NCI-H187 (cell line): ENCODE results near the gene RYR2.

Experiments used
- DNase-seq, 2 experiments: peaks; one replicate each; lab custom pipeline; 2025; lab: John Stamatoyannopoulos, UW

The RYR2 gene

DNA sequence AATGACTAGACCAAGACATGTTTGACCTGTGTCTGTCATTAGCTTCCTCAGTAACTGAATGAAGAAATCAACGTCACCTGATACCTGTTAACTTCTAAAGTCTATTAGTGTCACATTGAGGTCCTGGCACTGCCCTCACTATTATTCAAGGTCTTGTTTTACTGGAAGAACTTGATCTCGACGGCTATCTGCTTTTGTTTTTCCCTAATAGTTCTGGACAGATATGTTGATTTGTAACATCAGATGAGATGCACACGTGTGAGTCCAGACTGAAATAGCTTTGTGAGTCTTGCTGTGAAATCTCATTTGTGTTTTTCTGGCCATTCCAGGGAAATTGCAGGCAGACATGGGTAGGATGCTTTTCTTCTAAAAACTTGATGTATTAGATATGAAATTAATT lies 159.2 kb downstream of the RYR2 start:
- DNase-seq = no peak

DNA sequence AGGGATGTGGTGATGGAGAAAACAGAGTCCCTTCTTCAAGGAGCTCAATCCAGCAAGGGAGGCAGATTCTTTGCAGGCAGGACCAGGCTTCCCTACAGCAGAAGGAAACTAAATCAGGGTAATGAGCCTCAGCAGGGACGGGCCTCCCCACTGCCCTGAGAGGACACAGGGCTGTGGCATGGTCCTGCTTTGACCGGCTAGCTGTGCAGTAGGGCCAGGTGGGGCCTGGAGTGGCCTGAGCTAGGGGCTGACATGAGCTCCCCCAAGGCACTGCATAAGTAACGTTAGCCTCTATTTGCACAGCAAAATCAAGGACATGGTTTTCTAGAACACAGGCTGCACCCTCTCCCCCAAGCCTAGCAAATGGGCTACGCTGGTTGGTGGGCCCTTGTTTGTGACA lies 162.9 kb downstream of the RYR2 start:
- DNase-seq = no peak

DNA sequence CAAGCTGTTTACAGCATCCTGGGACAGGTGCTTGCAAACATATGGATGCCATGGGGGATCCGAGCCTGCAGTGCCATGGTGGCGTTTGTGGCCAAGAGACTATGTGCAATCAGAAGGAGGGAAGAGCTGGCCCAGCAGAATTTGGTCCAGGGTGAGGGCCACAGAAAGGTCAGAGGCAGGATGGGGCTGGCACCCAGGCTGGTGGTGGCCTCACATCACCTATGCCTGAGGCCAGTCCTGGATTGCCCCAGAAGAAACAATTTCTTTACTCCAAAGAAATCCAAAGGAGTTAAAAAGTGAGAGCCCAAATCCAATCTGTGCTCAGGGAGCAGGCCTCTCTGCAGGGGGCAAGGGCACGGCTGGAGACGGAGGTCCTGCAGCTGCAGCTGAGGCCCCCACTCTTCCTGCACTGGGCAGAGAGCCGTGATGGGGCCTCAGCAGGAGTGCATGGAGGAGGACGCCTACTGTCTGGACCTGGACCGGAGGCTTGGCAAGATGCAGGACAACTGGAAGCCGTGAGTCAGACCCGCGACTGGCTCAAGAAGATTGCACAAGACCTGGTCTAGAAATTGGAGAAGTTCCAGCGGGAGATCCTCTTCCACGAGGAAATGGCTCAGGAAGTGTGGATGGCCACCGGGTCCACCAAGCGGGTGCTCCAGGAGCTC lies 163.5 kb downstream of the RYR2 start:
- DNase-seq = no peak

DNA sequence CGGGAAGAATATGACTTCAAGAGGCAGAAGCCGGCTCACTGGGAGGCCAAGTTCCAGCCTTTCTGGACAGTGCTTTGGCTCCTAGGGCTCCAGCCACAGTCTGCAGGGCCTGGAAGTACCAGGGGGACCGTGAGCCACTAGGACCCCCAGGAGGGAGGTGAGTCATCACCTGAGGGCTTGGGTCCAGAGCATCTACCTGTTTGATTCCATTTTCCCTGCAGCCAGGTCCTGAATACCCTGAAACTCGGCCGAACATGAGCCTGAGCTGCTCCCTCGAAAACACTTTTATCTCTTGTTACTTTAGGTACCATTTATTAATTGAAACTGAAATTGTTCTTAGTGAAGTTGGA lies 164.1 kb downstream of the RYR2 start:
- DNase-seq = no peak

DNA sequence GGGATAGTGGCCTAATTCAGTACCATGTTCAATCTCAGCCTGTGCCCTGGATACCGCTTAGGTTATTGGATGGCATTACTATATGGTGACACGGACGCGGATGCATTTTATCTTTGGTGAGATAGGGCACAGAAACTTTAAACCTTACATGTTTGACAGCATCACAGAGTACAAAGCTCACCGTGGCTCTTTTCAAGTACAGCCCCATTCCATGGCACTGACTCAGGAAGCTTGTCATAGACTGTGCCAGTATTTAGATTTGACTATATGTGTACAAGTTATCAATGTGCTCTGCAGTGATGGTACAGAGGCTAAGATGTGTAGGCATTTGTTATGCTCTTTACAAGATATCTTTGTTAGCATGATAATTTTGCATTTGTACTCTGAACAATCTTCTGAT lies 169.0 kb downstream of the RYR2 start:
- no peak for DNase-seq

DNA sequence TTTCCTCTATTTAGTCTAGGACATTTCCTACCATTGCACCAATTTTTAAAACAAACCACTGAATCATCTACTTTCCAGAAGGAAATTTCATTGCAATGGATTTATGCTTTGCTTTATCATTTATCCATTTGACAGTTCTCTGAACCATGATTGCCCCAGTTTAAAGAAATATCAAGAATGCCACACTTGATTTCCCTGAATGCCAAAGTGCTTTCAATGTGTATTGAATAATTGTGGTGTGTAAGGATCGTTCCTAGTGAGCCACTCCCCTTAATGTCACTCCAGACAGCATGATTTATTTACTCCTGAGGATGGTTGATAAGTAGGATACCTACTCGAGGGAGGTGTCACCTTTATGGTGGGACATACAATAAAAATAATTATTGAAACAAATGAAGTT lies 169.6 kb downstream of the RYR2 start:
- DNase-seq = no peak

DNA sequence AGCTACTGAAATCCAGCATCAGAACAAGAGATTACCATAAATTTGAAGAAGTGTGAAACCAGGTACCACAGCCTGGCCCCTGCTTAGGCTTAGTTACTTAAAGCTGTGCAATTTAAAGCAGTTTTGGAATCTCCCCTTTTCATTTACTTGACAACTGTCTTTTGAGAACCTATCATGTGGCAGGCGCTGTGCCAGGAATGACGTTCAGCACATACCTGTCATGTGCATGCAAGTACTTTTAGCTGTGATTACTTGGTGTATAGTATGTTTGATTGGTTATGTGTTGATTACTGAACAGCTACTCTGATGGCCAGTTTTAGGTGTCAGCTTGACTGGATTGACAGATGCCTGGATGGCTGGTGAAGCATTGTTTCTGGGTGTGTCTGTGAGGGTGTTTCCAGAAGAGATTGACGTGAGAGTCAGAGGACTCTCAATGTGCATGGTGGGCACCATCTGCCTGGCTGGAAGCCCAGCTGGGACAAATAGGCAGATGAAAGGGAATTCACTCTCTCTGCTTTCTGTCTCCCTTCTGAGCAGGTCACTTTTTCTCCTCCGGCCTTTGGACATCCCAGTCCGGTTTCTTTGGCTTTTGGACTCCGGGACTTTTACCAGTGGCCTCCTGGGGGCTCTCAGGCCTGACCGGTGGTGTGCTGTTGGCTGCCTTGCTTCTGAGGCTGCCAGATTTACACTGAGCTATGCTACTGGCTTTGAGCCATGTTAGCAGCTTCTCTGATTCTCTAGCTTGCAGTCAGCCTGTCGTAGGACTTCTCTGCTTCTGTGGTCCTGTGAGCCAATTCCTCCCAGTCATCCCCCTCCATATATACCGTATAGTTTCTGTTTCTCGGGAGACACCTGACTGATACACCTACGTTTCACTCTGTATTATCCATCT lies 178.0 kb downstream of the RYR2 start:
- DNase-seq = no peak

DNA sequence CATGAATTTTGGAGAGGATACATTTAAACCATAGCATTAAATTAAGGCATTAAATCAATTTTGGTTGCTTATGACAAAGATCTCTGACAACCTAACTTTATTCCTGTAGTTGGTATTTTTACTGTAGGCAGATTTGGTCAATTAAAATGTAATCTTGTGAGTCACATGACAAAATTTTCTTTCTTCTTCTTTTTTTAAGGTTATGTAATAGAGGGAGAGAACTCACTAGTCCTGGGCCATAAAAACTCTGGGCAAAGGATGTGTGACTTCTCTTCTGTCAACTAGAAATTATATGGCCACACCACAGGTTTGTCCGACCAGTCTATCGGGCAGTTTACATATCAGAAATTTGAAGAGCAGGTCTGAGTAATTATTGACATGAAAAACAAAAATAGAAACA lies 181.4 kb downstream of the RYR2 start:
- no peak for DNase-seq

DNA sequence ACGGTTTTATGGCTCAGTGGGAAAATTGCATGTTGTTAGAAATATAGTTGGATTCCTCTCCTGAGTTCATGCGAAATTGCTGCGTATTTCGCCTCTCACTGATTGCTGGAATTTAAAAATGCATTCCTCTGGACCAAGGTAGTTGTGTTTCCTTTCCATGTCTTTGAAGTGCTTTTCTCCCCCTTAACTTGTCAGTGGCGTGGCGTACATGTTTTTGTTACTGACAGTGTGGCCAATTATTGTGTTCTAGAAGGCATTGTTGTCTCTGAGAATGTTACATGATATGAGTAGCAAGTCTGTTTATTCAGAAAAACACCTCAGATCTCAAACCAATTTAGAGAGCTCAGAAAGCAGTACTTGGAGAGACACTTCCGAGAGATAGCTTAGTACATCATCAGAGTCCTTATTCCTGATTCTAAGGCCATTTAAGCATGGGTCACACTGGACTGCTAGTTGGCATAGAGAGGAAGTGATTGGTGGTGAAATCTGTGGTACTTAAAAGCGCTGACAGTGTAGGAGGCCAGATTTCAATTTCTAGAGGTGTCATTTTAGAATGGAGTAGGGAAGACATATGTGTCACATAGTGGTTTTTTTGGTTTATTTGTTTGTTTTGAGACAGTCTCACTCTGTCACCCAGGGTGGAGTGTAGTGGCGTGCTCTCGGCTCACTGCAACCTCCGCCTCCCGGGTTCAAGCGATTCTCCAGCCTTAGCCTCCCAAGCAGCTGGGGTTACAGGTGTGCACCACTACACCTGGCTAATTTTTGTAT lies 184.4 kb downstream of the RYR2 start:
- DNase-seq = no peak

DNA sequence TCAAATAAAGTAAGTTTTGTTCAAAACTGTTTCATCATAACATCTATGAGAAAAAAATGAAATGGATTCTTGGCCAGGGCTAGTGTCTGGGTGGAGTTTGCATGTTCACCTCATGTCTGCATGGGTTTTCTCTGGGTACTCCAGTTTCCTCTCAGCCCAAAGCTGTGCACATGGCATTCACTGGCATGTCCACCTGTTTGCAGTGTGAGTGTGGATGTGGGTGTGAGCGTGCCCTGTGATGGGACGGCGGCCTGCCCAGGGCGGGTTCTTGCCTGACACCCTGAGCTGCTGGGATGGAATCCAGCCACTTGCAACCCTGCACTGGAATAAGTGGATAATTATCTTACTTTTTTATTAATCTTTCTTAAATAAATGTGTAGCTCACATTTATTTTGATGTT lies 185.5 kb downstream of the RYR2 start:
- no peak for DNase-seq

DNA sequence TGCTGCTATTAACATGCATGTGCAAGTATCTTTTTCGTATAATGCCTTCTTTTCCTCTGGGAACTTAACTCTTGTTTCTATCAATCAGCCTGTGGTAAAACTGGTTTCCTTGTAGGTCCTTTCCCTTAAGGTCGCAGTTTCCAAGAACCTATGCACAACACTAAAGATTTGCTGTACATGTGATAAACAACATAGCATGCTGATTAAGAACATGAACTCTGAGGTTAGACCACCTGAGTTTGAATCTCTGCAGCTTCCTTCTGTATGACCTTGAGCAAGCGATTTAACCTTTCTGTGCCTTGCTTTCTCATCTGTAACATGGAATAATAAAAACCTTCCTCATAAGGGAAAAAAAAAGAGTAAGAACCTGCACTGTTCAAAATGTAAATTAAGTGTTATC lies 186.4 kb downstream of the RYR2 start:
- no peak for DNase-seq

DNA sequence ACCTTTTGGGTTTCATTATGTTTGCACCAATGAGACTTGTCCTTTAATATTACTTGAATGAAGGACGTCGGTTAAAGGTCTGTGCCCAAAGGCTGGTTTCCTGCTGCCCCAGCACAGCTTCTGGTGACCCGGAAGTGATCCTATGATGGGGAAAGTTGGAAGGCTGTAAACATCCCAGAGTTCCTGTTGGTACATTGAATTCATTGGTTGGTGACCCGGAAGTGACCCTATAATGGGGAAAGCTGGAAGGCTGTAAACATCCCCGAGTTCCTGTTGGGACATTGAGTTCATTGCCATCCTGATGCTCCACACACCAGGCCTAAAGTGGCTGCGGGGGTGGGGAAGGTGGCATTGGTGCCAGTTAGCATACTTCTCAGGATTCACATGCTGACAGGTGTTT lies 187.3 kb downstream of the RYR2 start:
- no peak for DNase-seq

DNA sequence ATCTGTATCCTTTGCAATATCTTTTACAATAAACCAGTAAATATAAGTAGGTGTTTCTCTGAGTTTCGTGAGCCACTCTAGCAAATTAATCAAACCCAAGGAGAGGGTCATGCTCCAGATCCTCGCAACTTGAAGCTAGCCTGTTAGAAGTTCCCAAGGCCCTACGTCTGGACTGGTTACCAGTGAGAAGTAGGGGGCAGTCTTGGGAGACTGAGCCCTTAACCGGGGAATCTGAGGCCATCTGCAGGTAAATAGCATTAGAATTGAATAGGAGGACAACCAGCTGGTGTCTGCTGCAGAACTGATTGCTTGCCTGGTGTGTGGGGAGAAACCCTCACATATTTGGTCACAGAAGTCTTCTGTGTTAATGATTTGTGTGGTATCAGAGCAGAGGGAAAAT lies 190.5 kb downstream of the RYR2 start:
- no peak for DNase-seq

DNA sequence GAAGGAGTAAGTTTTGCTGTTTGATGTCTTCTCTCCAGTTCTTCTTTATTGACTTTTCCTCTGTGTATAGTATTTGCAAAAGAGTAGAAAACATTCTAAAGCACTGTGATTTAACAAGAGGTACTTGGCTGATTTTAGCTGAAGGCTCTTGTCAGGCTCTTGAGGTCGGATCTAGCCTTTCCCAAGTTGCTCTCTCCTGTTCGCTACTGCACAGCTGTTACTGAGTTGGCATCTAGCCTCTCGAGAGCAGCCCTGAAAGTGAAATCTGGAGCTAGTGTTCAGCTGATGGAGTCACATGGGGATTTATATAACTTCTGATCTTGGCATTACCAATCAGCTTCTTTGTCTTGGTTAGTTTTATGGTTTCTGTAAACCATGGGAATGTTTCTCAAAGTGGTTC lies 193.1 kb downstream of the RYR2 start:
- no peak for DNase-seq

DNA sequence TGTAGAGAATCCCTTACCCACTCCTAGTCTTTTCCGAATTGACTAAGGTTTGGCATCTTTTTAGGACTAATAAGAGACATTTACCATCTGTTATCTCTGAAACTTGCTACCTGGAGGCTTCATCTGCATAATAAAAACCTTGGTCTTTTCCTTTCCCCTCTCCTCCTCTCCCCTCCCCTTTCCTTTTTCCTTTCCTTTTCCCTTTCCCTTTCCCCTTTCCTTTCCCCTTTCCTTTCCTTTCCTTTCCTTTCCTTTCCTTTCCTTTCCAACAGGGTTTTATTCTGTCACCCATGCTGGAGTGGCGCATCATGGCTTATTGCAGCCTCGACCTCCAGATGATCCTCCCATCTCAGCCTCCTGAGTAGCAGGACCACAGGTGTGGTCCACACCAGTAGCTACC lies 195.7 kb downstream of the RYR2 start:
- DNase-seq = no peak

DNA sequence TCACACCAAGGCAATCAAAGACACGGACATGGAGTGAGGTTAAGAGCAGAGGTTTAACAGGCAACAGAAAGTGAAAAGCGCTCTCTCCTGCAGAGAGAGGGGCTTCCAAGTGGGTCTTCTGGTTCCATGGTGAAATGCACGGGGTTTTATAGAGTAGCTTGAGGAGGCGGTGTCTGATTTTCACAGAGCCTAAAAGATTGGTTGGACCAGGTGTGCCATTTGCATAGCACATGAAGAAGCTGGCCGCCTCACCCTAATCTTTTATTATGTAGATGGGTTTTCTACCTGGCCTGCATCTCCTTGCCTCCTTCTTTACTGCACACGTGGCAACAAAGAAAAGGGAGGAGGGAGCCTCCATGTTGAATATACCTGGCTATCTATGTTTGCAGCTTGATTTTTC lies 197.3 kb downstream of the RYR2 start:
- DNase-seq = no peak

DNA sequence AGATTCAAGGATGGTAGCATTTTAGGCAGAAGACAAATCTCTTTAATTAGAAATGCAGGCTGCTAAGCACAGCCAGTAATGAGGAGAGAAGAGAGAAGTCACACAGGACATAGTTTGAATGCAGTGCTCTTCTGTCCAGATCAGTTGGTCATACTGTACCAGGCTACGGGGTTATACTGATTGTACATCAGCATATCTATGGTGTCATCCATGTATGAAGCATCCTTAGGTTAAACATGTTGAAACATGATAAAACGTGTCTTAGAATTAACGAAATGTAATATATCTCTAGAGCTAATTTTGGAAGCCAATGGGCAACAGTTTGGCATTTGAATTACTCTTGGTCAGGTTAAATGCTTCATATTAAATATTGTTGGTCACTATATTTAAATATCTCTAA lies 199.1 kb downstream of the RYR2 start:
- no peak for DNase-seq

DNA sequence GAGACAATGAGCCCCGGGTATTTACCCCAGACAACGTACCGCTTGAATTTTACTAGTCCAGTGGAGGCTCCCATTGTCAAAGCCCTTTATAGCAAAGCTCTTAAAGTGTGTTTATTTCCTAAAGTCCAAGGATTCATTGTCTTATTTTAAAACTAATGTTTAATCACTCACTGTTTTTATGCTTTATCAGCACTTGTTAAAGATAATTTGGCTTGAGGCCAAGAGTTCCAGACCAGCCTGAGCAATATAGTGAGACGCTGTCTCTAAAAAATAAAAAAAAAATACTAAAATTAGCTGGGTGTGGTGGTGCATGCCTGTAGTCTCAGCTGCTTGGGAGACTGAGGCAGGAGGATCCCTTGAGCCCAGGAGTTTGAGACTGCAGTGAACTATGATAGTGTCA lies 202.8 kb downstream of the RYR2 start:
- DNase-seq = no peak

DNA sequence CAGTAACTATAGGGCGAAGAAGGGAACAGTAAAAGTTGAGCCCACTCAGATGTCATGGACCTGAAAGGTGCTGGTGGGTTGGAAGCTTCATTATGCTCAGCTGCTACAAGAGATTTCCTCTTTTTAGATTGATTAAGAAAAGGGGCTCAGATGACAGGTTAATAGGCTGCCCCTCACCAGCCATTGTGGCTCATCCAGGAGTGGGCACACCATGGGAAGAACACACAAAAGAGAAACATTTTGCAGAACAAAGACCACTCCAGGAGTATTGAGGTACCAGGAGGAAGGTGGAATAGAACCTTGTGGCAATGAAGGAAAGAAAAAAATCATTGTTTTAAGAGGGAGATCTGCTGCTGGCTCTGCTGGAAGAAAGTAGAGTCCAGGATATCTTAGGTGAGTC lies 205.5 kb downstream of the RYR2 start:
- DNase-seq = no peak

DNA sequence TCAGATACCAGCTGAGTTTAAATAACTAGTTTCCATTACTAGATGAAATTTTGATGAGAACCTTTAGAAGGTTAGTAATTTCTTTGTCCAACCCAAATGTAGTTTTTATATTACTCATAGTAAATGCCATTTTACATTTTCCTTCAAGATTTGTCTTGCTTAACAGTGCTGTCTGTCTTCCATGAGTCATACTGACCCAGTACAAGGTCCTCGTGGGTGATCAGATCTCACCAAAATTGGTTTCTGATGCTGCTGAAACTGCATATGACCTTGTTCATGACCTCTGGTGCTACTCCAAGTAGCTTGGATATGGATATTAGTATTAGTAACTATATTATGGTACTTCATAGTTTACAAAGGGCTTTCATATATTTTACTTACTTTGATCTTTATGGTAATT lies 207.1 kb downstream of the RYR2 start:
- DNase-seq = no peak

DNA sequence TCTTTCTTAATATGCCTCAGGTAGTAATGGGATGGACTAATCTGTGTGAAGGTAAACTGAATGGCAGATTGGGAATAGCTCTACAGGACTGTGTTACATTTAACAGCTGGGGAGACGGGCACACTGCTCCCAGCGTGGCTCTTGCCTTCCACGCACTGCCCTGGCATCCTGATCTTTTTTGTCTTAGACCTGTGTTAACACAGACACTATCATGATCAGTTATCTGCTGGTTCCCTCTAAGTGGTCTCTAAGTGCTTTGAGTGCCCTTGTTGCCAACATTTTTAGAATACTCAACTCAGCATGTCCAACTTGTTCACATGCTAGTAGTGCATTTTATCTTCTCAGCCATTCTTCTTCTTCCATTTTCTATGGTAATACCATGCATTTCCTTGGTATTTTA lies 208.1 kb downstream of the RYR2 start:
- no peak for DNase-seq

DNA sequence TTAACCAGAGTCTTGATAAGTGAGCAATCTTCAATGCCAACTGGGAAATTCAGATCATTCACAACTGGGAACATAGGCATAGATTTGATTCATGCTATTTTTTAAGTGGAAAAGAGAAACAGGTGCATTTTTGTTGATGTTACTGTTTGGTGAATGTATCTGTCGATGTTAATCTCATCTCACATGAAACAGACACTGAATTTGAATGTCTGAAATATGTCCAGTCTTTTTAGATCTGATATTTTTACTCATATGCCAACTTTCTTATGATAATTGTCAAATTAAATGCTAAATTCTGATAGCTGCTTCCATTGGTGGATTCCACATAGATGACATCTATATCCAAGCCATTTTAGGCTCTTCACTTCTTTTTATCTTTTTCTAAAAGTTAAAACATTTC lies 213.1 kb downstream of the RYR2 start:
- DNase-seq = no peak

DNA sequence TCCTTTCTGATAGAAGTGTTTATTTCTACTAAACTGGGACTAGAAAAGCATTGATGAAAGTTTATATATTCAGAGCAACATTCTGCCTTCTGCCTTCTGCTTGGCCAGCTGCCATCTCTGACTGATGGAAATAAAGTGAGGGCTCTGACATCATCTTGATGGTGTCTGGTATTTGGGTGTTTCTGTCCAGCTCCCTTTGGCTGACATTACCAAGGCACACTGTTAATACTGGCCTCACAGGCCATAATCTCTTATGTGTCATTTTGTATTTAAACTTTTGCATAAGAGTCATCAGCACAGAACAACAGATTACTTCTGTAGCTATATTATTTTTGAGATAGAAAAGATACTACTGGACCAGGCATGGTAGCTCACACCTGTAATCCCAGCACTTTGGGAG lies 216.9 kb downstream of the RYR2 start:
- DNase-seq = no peak
